HG03469 (cell line): ENCODE measurements around the gene M6PR.
"Not testable (repeated sequence)": the region's sequence is repeated elsewhere in the genome, so short reads cannot be mapped to it uniquely, and the experiment has no call there.

Experiments
- ATAC-seq: cut with Tn5 transposase; IDR thresholded peaks from one replicate; pipeline ENCODE4 v1.9.1; 2021; ENCODE audit warnings: mild to moderate bottlenecking, moderate library complexity, moderate number of reproducible peaks; ENCODE audit not compliant: unreplicated experiment

Gene M6PR

DNA sequence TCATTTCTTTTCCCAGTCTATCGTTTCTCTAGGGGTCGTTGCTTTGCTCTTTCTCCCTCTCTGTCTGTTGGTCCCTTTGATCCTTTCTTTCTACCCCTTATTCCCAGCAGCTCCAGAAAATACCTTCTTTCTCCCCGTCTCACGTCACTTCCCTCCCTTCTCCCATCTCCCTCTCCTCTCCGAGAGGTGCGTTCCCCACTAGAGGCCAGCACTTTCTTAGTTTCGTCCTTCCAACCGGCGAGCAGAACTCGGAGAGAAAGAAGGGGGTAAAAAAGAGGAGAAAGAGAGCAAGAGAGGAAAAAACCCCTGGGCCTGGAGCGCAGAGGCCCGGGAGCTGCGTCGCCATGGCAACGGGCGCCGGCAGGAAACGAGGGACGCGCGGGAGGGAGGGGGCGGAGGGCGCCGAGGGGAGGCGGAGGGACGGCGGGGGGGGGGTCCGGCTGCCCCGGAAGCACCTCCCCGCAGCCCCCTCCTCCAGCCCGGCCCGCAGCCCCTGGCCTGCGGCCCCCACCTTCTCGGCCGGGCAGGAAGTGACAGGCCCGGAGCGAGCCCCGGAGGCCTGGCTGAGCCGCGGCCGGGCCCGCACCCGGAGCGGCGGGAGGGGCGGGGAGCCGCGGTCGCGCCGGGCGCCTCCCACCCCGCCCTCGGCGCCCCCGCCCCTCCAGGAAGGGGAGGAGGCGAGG lies 35.3 kb downstream of the M6PR start, which contains the start of gene PHC1:
PHC1 (plus strand) TSS at position 477 of the 683 bp plus-strand sequence. CDS start 3,169 bp downstream, outside the sequence.
- not testable (repeated sequence) for ATAC-seq

DNA sequence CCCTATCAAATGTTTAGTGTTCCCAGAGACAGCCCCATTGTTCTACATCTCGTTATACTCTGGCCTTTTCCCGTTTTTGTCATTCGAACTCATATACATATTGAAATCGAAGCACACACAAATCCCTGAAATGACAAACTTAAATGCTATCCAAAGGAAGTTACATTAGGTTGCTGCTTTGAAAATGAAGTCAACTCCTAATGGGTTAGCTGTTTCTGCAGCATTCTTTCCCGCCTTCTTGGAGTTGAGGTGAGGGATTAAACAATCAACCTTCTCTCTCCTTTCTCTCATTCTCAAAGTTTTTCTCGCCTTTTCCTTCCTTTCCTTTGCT lies 35.8 kb downstream of the M6PR start:
- ATAC-seq: no peak

DNA sequence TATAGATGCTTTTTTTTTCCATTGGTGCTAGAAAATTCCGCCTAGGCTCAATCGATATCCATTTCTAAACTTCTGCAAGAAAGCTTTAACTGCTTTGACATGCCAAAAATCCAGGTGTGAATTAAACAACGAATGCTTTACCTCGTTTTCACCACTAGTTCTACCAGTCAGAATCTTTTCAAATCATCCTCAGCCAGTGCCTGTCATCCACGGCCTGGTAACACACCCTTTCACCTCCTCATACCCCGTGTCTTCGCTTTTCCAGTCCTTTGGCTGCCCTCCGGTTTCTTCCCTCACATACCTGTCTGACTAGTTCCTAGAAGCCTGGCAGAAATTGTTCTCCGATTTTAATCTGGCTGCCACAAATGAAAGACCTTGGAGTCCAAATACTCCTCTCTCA lies 36.5 kb downstream of the M6PR start:
- no peak for ATAC-seq

DNA sequence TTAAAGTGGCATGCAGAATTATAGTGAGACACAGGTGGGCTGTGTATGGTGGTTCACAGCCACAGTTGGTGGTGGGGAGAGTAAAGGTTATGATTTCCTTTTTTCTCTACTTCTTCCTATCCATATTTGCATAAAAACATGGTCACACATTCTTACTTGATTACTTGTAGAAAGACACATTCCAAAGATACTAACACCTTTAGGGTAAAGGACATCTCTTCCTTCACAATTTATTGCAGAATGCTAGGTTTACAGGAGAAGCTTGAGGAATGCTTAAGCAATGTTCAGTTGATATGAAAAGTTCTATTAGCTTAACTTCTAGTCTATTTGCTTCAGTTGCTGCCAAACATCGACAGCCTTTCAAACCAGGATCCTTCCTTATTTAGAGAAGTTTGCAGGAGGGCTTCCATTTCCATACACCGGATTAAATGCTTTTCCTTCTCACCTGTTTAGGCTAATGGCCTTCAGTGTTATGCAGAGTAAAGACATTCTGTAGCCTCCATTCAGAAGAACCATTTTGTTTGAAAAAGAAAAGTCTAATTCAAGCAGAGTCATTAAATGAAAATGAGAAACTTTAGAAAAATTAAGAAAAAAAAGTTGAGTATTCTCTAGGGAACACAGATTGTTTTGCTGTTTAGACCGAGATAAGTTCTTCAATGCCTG lies 37.7 kb downstream of the M6PR start:
- ATAC-seq: no peak

DNA sequence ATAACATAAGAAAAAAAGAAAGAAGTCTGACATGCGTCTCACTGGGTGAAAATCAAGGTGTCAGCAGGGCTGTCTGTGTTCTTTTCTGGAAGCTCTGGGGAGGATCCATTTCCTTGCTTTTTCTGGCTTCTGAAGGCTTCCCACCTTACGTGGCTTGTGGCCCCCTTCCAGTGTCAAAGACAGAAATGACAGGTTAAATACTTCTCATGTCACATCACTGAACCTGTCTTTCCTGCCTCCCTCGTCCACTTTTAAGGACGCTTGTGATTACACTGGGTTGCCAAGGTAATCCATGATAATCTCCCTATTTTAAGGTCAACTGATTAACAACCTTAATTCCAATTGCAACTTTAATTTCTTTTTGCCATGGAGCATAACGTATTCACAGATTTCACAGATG lies 39.7 kb downstream of the M6PR start:
- no peak for ATAC-seq

DNA sequence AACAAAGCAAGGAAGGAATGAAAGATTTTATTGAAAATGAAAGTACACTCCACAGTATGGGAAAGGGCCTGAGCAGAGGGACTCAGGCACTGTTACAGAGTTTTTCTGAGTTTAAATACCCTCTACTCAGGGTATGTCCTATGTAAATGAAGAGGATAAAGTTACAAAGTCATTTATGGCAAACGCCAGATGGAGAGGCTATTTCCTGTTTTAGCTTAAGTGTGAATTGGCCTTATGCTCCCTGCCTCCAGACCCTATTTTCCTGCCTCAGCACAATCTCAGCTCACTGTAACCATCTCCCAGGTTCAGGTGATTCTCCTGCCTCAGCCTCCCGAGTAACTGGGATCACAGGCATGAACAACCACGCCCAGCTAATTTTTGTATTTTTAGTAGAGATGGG lies 41.9 kb downstream of the M6PR start:
- ATAC-seq: no peak

DNA sequence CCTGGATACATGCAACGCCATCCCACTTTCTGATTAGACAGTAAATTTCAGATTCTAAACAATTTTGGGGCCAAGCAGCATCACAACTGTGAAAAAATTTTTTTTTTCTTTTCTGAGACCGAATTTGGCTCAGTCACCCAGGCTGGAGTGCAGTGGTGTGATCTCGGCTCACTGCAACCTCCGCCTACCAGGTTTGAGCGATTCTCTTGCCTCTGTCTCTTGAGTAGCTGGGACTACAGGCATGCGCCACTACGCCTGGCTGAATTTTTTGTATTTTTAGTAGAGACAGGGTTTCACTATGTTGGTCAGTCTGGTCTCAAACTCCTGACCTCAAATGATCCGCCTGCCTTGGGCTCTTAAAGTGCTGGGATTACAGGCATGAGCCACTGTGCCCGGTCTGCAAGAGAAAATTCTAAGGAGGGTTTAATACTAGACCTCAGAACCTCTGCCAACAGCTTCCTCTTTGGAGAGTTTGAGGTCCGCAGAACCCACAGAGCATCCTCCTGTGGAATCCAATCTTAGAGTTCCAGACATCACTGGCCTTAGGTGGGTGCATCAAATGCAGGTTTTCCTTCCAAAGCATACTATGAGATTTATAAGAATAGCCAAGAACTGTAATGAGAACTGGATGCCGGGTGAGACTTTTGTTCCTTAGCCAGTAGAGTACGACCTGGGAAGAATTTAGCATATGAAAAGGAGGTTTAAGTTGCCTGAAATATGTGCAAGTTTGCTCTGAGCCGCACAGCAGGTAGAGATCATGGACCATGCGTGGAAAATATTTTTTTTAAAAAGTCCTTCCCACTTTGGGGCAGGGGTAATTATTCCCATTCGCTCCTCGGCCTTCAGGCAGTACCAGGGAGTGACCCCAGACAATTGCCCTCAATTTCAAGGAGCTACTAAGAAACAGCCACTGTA lies 42.9 kb downstream of the M6PR start:
- no peak for ATAC-seq

DNA sequence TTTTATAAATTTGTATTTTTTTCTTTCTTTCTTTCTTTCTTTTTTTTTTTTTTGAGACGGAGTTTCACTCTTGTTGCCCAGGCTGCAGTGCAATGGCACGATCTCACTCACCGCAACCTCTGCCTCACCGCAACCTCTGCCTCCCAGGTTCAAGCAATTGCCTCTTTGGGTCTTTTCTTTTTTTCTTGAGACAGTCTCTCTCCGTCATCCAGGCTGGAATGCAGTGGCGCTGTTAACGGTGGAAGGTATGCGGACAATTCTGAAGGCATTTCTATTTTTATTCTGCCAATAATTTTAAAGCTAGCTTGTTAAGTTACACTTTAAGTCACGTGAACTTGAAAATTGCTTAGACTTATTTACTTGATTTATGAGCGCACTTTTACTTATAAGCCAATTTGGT lies 43.9 kb downstream of the M6PR start:
- no peak for ATAC-seq

DNA sequence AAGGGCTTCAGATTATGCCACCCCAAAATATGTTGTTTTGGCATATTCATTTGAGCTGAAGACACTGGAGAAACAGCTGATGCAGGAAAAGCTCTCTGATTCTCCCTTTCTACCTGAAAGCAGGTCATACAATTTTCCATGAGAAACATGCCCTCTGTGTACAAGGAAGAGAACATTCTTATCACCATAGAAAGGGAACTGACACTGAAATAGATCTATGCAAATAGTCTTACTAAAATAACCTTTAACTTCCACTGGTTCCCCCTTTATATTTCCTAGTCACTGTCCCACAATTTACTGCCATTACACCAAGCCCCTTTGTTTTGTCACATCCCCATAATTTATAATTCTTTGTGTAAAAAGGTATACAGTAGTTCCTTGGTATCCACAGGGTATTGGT lies 44.8 kb downstream of the M6PR start:
- no peak for ATAC-seq

DNA sequence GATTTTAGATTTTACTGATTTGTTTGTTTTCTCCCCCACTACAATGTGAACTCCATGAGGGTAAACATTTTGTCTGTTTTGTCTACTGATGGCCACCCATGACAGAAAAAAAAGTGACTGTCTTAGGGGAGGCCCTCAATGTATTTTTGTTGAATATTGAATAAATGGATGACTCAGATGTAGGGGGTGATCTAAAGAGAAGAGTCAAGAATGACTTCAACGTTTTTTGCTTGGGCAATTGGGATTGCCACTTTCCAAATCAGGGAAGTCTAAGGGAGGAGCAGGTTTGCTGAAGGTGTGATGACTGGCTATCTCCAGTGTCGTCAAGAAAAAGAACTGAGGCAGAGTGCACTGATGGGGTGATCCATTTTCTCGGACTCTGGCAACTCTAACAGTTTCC lies 45.8 kb downstream of the M6PR start:
- no peak for ATAC-seq

DNA sequence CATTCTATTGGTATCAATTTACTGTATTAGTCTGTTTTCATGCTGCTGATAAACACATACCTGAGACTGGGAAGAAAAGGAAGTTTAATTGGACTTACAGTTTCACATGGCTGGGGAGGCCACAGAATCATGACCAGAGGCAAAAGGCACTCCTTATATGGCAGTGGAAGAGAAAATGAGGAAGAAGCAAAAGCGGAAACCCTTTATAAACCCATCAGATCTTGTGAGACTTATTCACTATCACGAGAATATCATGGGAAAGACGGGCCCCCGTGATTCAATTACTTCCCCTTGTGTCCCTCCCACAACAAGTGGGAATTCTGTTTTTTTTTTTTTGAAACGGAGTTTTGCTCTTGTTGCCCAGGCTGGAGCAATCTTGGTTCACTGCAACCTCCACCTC lies 46.7 kb downstream of the M6PR start:
- not testable (repeated sequence) for ATAC-seq

DNA sequence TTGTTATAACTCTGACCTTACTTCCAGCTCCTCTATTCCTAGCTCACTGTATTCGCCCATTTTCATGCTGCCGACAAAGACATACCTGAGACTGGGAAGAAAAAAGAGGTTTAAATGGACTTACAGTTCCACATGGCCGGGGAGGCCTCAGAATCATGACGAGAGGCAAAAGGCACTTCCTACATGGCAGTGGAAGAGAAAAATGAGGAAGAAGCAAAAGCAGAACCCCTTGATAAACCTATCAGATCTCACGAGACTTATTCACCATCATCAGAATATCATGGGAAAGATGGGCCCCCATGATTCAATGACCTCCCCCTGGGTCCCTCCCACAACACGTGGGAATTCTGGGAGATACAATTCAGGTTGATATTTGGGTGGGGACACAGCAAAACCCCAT lies 49.6 kb downstream of the M6PR start:
- no peak for ATAC-seq

DNA sequence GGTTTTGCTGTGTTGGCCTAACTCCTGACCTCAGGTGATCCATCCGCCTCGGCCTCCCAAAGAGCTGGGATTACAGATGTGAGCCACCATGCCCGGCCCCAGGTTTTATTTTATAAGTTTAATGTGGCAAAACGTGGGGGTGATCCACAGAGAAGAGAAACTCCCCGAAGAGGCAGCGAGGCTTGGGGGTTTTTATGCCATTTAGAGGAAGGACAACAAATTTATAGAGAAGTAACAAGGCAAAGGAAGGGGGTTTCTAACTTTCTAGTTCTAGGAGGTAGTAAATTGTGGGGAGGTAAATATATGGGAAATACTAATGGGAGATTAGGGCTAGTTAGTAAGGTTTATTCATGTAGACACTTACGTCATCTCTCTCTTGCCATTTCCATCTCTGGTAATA lies 52.4 kb downstream of the M6PR start:
- ATAC-seq: no peak

DNA sequence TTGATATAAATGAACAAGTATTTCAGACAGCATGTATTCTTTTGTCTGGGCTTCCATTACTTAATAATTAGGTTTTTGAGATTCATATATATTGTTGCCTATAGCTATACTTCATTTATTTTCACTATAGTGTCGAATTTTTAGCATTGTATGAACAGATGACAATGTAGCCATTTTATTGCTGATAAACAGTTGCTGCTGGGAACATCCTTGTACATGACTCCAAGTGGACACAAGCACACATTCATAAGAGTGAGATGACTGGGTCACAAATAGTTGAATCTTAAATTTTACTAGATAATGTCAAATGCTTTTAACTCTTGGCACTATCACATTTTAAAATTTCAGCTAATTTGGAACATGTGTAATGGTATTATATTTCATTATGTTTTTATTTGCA lies 54.5 kb downstream of the M6PR start:
- no peak for ATAC-seq

DNA sequence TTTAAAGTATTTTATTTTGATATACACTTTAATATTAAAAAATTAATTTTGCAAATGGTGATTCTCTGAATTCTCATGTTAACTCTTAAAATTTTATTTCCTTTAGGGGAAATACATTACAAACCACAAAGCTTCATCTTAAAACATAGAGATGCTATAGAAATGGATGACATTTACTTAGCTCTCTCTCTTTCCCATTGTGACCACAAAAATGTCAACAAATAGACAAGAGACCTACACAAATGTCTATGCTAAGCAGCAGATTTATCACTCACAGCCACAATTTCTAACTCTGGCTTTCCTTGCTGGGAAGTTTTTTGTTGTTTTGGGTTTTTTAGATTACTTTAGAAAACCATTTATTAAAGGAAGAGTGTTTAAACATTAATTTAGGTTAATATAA lies 55.1 kb downstream of the M6PR start:
- no peak for ATAC-seq

DNA sequence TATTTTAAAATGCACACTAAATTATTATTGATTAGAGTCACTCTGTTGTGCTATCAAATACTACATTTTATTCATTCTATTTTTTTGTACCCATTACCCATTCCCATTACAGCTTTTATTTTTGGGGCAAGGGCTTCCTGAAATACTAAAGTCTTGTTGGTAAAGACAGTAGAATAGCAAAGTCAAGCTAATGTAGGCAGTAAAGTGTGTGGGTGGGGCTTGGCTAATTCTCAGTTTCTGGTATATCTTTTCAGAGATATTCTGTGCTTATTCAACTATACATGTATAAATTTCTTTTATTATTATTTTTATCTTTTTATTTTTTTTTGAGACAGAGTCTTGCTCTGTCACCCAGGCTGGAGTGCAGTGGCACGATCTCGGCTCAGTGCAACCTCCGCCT lies 57.5 kb downstream of the M6PR start:
- ATAC-seq: no peak
